Breast epithelium (tissue), 3 donors: ENCODE measurements around the gene MPG.

ENCODE experiments used
- CTCF ChIP-seq, 3 donors: fragments of 450-650 bp; IDR thresholded peaks; one replicate each; pipeline ENCODE4 v1.5.1; 2016 to 2017; ENCODE audit warnings: antibody characterized with exemption in 3 of 3, mild to moderate bottlenecking in 3 of 3, moderate library complexity in 3 of 3
- POLR2A ChIP-seq: fragments of 450-650 bp; IDR thresholded peaks from one replicate; pipeline ENCODE4 v1.6.1; 2016; ENCODE audit warnings: antibody characterized with exemption, mild to moderate bottlenecking, moderate library complexity
- POLR2AphosphoS5 ChIP-seq, 3 donors: sonication (generic); formaldehyde crosslinking; IDR thresholded peaks; one replicate each; pipeline ENCODE4 v1.6.1; 2017; ENCODE audit warnings: antibody characterized with exemption in 3 of 3

GRCh38 chr16:35678-36305 is 42.2 kb upstream of the MPG start:
- TF ChIP-seq CTCF (IDR thresholded peaks at IDR 0.05) (no peak), POLR2A (no peak), POLR2AphosphoS5 (IDR thresholded peaks at IDR 0.05) (no peak)
